ENCODE measurements around the gene GCM1. TPM values are rescaled to one million over a fixed set of nuclear protein-coding genes. Genes with fewer than 3 reads are reported as not detected.

The GCM1 gene
- total RNA-seq, 2 experiments from 2014 or later: 0.10 TPM; not detected in 1

DNA sequence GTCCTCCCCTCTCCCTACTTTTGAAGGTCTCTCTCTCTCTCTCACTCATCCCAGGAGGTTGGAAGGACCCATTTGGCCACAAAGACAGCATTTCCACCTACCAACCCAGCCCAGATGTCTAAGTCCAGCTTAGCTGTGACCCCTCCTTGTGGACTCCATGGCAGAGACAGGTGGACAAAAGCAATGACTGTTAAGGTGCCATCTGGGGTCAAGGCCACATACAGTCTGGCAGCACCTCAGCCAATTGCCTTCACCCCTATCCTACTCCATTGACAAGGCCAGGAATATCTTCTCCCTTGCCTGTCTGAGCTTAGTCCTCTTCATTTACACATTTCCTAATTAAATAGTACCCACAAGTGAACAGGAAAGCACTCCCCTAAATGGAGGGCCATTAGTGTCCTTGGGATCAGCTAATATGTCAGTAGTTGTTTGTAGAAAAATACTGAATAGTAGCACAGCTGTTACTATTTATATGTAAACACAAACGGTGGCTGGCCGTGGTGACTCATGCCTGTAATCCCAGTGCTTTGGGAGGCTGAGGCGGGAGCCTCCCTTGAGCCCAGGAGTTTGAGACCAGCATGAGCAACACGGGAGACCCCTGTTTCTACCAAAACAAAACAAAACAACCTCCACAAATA lies 28.8 kb downstream of the GCM1 start:
- Mint-ChIP-seq H3K9me3 (peaks cover 6% of the 10 kb centered on the region), H3K27ac (no peak overlapping the region), H3K27me3 (ENCODE audit: low read depth) (no peaks in the 10 kb centered on the region), H3K36me3 (ENCODE audit: low read depth) (no peaks in the 10 kb centered on the region), H3K4me1 (ENCODE audit: low read depth) (no peaks in the 10 kb centered on the region), H3K4me3 (no peak overlapping the region)
- CTCF ChIA-PET: no interaction called here
- no peak for DNase-seq
- intact Hi-C loops (cut with micrococcal nuclease): no loop called here

DNA sequence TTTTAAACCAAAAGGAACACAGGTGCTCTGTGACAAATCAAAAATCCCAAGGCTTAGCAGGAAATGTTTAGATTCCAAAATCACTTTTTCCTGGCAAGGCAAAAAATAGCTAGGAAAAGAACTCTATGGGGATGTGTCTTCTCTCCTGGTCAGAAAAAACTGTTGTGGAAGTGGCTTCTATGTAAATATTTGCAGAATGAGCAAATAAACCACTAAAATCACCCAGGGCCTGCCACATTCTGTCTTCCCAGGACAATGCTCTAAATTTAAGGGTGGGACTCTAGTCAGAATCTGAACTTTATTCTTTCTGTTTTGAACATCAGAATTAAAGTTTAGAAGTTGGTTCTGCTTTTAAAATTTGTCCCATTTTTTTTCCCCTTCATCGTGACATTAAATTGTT lies 29.3 kb downstream of the GCM1 start:
- CTCF ChIA-PET: no interaction called here

DNA sequence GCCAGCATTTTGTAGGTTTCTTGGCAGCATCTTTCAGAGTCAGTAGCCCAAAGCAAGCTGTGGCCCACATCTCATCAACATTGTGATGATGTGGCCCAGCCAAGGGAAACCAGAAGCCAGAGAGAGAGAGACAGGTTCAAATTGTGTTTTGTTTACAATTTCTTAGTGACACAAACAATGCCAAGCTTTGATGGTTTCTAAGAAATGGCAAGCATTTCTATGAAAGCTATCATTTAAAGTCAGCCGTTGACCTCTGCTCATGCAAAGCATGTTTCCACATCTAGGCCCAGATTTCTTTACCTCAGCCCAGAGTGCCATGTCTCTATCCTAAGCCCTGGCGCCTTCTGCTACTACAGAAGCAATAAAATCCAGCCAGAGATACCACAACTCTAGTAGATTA lies 32.9 kb downstream of the GCM1 start:
- intact Hi-C loops (cut with micrococcal nuclease): no loop called here
- Mint-ChIP-seq H3K9me3 (peaks cover 8% of the 10 kb centered on the region), H3K27ac (no peak overlapping the region), H3K27me3 (ENCODE audit: low read depth) (no peaks in the 10 kb centered on the region), H3K4me1 (ENCODE audit: low read depth) (peaks cover 4% of the 10 kb centered on the region), H3K36me3 (ENCODE audit: low read depth) (no peaks in the 10 kb centered on the region), H3K4me3 (no peak overlapping the region)
- DNase-seq: no peak
- CTCF ChIA-PET: no interaction called here

More for the DNA sequence above, 29.3 kb downstream of the GCM1 start:
- Mint-ChIP-seq H3K27me3 (ENCODE audit: low read depth) (no peaks in the 10 kb centered on the region), H3K9me3 (peaks cover 8% of the 10 kb centered on the region), H3K4me3 (no peak overlapping the region), H3K27ac (no peak overlapping the region), H3K36me3 (ENCODE audit: low read depth) (no peaks in the 10 kb centered on the region), H3K4me1 (ENCODE audit: low read depth) (no peaks in the 10 kb centered on the region)
- no peak for DNase-seq
- intact Hi-C loops (cut with micrococcal nuclease): no loop called here

DNA sequence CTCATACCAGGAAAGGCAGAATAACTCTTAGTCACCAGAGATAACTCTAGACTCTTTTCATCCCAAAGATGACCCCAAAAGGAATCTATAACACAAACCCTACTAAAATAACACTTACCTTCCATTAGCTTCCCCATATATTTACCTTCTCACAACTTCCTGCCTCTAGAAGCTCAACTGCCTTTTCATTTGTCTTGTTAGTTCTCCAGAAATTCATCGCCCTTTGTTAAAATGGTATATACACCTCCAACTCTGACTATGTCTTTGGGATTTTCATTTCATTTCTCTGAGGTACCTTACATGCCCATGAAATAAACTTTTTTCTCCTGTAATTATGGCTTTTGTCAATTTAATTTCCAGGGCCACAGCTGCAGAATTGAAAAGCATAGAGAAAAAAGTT lies 33.5 kb downstream of the GCM1 start:
- no peaks in the 10 kb centered on the region for H3K36me3 Mint-ChIP-seq (ENCODE audit: low read depth)
- intact Hi-C loops (cut with micrococcal nuclease): no loop called here
- H3K27ac Mint-ChIP-seq: no peak overlapping the region
- peaks cover 4% of the 10 kb centered on the region for H3K4me1 Mint-ChIP-seq (ENCODE audit: low read depth)
- CTCF ChIA-PET: interaction anchor here (0.6 kb wide), 1 partner anchor 24 kb away, joined by 3 read pairs; no protein-coding TSS in a partner anchor
- no peaks in the 10 kb centered on the region for H3K27me3 Mint-ChIP-seq (ENCODE audit: low read depth)
- no peak for DNase-seq
- peaks cover 8% of the 10 kb centered on the region for H3K9me3 Mint-ChIP-seq
- H3K4me3 Mint-ChIP-seq: no peak overlapping the region

DNA sequence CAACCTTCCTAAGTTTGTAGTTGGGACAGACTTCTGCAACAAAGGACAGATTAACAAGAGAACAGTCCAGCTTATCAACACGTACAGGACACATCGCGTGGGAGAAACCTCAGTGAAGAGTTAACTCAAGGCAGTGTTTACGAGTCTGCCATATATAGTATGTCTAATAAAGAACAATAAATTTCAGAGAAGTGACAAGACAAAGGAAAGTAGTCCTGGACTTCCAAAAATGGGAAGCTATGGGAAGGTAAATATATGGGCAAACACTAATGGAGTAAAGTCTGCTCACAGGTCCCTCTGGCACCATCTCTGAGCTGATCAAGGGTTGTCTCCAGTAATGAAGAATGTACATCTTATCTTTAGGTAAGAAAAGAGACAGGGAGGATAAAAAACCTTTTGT lies 34.9 kb downstream of the GCM1 start:
- CTCF ChIA-PET: no interaction called here
- Mint-ChIP-seq H3K27ac (no peak overlapping the region), H3K36me3 (ENCODE audit: low read depth) (no peaks in the 10 kb centered on the region), H3K4me1 (ENCODE audit: low read depth) (peaks cover 4% of the 10 kb centered on the region), H3K4me3 (no peak overlapping the region), H3K27me3 (ENCODE audit: low read depth) (no peaks in the 10 kb centered on the region), H3K9me3 (peaks cover 8% of the 10 kb centered on the region)
- DNase-seq: no peak
- intact Hi-C loops (cut with micrococcal nuclease): no loop called here

DNA sequence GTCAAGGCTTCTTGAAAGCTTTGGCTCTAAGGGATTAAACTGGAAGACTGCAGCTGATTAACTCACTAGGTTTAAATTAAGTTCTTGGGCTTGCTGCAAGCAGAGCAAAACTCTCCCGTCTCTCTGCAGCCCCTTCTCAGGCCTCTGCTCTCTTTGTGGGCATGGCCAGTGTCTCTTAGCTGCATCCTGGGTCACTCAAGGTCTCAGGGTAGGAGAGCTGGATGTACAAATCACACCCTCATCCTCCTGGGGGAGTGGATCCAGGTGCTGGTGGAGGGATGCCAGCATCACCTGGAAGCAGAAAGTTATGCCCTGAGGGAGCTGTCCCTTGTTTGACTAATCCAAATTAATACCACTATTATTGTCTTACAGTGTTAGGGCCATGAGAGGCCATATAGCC lies 35.8 kb downstream of the GCM1 start:
- no peak overlapping the region for H3K4me3 Mint-ChIP-seq
- peaks cover 4% of the 10 kb centered on the region for H3K4me1 Mint-ChIP-seq (ENCODE audit: low read depth)
- CTCF ChIA-PET: no interaction called here
- intact Hi-C loops (cut with micrococcal nuclease): no loop called here
- peaks cover 8% of the 10 kb centered on the region for H3K9me3 Mint-ChIP-seq
- H3K27ac Mint-ChIP-seq: no peak overlapping the region
- no peaks in the 10 kb centered on the region for H3K27me3 Mint-ChIP-seq (ENCODE audit: low read depth)
- no peaks in the 10 kb centered on the region for H3K36me3 Mint-ChIP-seq (ENCODE audit: low read depth)
- DNase-seq: no peak

DNA sequence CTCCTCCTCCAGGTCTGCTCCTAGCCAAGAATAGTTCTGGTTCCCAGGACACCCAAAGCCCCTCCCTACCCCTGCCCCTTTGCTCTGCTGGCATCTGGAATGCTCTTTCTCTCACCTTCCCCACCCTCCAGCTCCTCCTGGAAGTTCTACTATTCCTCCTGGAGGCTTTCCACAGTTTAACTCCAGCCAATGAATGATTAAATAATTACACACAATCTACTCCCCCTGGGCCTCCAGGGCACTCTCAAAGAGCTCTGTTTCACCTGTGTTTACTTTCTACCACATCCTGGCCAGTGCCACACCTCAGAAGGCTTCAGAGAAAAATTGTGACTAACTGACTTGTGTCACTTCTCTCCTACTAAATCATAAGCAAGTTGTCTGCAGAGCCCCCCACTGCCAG lies 36.2 kb downstream of the GCM1 start:
- peak; percentile 9 for DNase-seq
- intact Hi-C loops (cut with micrococcal nuclease): no loop called here
- Mint-ChIP-seq H3K4me1 (ENCODE audit: low read depth) (peaks cover 4% of the 10 kb centered on the region), H3K4me3 (no peak overlapping the region), H3K27ac (no peak overlapping the region), H3K9me3 (peaks cover 8% of the 10 kb centered on the region), H3K36me3 (ENCODE audit: low read depth) (no peaks in the 10 kb centered on the region), H3K27me3 (ENCODE audit: low read depth) (no peaks in the 10 kb centered on the region)
- CTCF ChIA-PET: no interaction called here

DNA sequence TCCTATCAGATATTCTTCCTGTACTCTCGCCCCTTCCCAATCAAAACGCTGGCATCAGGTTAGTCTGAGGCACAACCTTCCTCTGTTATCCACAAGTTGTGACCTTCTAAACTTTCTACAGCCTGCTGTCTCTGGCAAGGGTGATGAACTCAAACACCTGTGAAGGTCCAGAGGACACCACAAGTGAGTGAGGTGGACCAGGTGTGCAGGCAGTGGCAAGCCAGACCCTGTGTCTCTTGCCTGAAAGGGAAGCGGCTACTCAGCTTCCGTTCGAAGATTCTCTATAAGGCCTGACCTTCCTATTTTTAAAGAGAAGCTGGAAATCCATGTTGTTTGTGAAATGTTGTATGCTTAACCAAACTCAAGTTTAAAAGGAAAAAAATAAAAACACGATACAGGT lies 36.8 kb downstream of the GCM1 start:
- H3K4me1 Mint-ChIP-seq (ENCODE audit: low read depth): peaks cover 4% of the 10 kb centered on the region
- H3K36me3 Mint-ChIP-seq (ENCODE audit: low read depth): no peaks in the 10 kb centered on the region
- no peak overlapping the region for H3K4me3 Mint-ChIP-seq
- DNase-seq: no peak
- H3K9me3 Mint-ChIP-seq: peaks cover 8% of the 10 kb centered on the region
- CTCF ChIA-PET: interaction anchor here (0.6 kb wide), 1 partner anchor 83 kb away, joined by 3 read pairs; no protein-coding TSS in a partner anchor
- no peaks in the 10 kb centered on the region for H3K27me3 Mint-ChIP-seq (ENCODE audit: low read depth)
- no peak overlapping the region for H3K27ac Mint-ChIP-seq
- intact Hi-C loops (cut with micrococcal nuclease): no loop called here

DNA sequence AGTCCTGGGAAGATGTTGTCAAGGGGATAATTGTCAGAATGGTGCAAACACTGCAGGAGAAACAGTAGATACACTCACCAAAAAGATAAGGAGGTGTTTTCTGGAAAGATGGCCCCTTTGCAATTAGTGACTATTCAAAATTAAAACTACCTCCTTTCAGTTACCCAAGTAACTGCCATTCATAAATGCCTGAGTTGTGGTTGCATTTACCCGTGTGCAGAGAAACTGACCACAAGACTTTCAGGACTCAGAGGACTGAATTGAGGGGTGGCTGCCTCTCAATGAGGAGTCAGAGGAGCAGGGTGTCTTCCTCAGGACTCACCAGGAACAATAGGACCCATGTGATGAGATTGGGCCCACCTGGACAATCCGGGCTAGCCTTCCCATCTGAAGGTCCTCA lies 39.0 kb downstream of the GCM1 start:
- CTCF ChIA-PET: no interaction called here
- Mint-ChIP-seq H3K36me3 (ENCODE audit: low read depth) (no peaks in the 10 kb centered on the region), H3K9me3 (no peaks in the 10 kb centered on the region), H3K27ac (no peak overlapping the region), H3K27me3 (ENCODE audit: low read depth) (no peaks in the 10 kb centered on the region), H3K4me3 (no peak overlapping the region), H3K4me1 (ENCODE audit: low read depth) (peaks cover 4% of the 10 kb centered on the region)
- intact Hi-C loops (cut with micrococcal nuclease): no loop called here
- DNase-seq: no peak

DNA sequence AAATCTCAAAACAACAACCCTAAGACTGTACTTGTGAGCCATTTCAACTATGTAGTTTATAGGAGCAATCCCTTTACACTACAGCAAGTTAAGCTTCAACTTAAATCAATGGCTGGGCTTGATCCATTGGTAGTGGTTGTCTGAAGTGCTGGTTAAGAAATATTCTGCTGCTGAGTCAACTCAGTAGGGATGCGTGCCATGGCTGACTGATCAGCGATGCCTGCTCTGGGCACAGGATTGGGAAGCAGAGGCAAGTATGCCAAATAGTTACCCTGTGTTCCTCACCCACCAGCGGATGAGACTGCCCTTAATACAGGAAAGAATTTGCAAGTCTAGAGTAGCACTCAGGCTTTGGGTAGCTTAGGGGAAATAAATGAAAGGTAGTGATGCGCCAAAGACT lies 41.5 kb downstream of the GCM1 start:
- H3K9me3 Mint-ChIP-seq: no peaks in the 10 kb centered on the region
- intact Hi-C loops (cut with micrococcal nuclease): no loop called here
- CTCF ChIA-PET: interaction anchor here (1.3 kb wide), 1 partner anchor 377 kb away, joined by 3 read pairs; no protein-coding TSS in a partner anchor
- no peaks in the 10 kb centered on the region for H3K4me1 Mint-ChIP-seq (ENCODE audit: low read depth)
- no peak overlapping the region for H3K4me3 Mint-ChIP-seq
- no peaks in the 10 kb centered on the region for H3K36me3 Mint-ChIP-seq (ENCODE audit: low read depth)
- DNase-seq: no peak
- H3K27ac Mint-ChIP-seq: no peak overlapping the region
- H3K27me3 Mint-ChIP-seq (ENCODE audit: low read depth): no peaks in the 10 kb centered on the region

DNA sequence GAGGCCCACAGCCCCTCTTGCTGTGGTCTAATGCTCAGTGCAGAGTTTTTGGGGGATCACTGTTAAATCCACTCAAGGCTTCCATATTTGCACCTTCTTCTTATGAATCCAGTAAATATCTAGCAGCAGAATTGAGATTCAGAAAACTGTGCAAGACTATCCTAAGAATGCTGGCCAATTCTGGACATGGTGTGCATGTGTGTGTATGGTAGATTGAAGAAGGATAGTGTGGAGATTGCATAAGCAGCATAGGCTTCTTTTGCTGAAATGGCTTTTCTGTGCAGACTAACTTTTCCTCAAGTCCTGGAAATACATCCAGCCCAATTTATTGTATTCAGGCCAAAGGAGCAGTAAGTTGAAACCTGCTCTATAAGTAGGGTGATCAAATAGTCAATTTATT lies 43.7 kb downstream of the GCM1 start:
- H3K4me1 Mint-ChIP-seq (ENCODE audit: low read depth): no peaks in the 10 kb centered on the region
- no peak overlapping the region for H3K4me3 Mint-ChIP-seq
- no peaks in the 10 kb centered on the region for H3K9me3 Mint-ChIP-seq
- no peak overlapping the region for H3K27ac Mint-ChIP-seq
- CTCF ChIA-PET: no interaction called here
- H3K27me3 Mint-ChIP-seq (ENCODE audit: low read depth): no peaks in the 10 kb centered on the region
- no peak for DNase-seq
- no peaks in the 10 kb centered on the region for H3K36me3 Mint-ChIP-seq (ENCODE audit: low read depth)
- intact Hi-C loops (cut with micrococcal nuclease): loop anchor here (1.0 kb wide), 3 partner anchors 67 to 623 kb away; no protein-coding TSS in a partner anchor

DNA sequence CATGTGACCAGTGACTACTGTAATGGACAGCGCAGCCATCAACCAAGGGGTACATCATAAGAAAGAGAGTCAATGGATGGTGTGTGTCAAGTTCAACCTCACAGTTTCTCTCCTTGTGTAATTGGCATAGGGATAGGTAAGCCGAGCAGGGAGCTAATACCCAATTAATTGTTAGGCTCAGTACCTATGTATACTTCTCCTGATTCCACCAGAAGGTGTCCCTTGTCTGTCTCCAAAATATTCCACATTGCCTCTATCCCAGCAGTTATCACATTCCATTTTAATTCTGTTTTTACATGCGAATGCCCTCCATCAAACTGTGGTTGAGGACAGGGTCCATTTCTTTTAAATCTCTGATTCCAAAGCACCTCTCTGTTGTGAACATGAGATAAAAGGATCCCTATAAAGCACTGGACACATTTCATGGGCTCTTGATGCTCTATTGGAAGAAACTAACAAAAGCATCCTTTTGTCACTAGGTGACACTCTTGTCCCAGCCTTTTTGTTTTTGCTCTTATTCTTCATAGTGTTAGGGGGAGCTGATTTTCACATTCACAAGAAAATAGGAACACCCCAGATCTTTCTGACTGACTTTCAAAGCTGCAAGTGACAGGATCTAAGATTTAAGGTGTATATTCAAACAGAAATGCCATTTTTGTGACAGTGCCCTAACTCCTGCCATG lies 44.5 kb downstream of the GCM1 start:
- H3K9me3 Mint-ChIP-seq: no peaks in the 10 kb centered on the region
- CTCF ChIA-PET: no interaction called here
- H3K27me3 Mint-ChIP-seq (ENCODE audit: low read depth): no peaks in the 10 kb centered on the region
- no peaks in the 10 kb centered on the region for H3K4me1 Mint-ChIP-seq (ENCODE audit: low read depth)
- intact Hi-C loops (cut with micrococcal nuclease): loop anchor here (1.0 kb wide), 3 partner anchors 68 to 624 kb away; no protein-coding TSS in a partner anchor
- no peak overlapping the region for H3K27ac Mint-ChIP-seq
- H3K36me3 Mint-ChIP-seq (ENCODE audit: low read depth): no peaks in the 10 kb centered on the region
- H3K4me3 Mint-ChIP-seq: no peak overlapping the region
- DNase-seq: no peak

DNA sequence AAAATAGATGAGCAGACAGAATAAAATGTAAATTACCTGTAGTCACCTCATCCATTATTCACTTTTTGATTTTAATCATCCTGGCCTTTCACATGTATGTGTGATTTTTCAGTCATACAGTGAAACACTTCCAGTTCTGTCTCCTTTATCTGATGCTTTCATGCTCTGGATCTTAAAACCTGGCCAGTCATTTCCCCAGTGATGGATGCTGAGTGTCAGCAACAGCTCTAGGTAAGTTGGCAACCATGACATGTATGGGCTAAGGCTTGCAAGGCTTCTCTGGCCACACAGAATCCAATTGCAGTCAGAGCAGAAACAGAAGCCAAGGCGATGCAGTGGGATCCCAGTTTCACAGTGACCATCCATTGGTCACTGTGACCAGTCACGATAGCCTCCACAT lies 47.6 kb downstream of the GCM1 start:
- intact Hi-C loops (cut with micrococcal nuclease): no loop called here

More for the DNA sequence above, 47.6 kb downstream of the GCM1 start:
- H3K27me3 Mint-ChIP-seq (ENCODE audit: low read depth): no peaks in the 10 kb centered on the region
- H3K4me1 Mint-ChIP-seq (ENCODE audit: low read depth): no peaks in the 10 kb centered on the region
- peaks cover 6% of the 10 kb centered on the region for H3K36me3 Mint-ChIP-seq (ENCODE audit: low read depth)
- no peak for DNase-seq
- CTCF ChIA-PET: no interaction called here
- no peak overlapping the region for H3K27ac Mint-ChIP-seq
- H3K4me3 Mint-ChIP-seq: no peak overlapping the region
- no peaks in the 10 kb centered on the region for H3K9me3 Mint-ChIP-seq

Measured in activated naive CD4-positive, alpha-beta T cell treated with anti-CD3 and anti-CD28 coated beads for 36 hours (primary cell).